ENCODE results near the gene CCDC13. TPM values are rescaled to one million over a fixed set of nuclear protein-coding genes. Genes with fewer than 3 reads are reported as not detected.
A peak's percentile ranks its signal among the peaks of the same experiment; 100 is the strongest.

CCDC13 gene
- total and polyA plus RNA-seq, 2 of the 13 experiments (the other 11 are each of a cell fraction or from before 2014, with no cell fraction given): 0.22 to 0.51 TPM

GRCh38 chr3:42803414-42804105 lies 30.5 kb upstream of the CCDC13 start (continued):
- TF ChIP-seq ZNF142 (CRISPR knock-in tag; IDR thresholded peaks at IDR 0.05) (peak; percentile 22; the same call in 1 of the 2 replicates), ZBTB7A (CRISPR knock-in tag; IDR thresholded peaks at IDR 0.05) (no peak), NFE2L1 (CRISPR knock-in tag; IDR thresholded peaks at IDR 0.05; ENCODE audit: borderline replicate concordance) (no peak), ZNF616 (CRISPR knock-in tag; IDR thresholded peaks at IDR 0.05; ENCODE audit: low read depth) (no peak), TFAP4 (IDR thresholded peaks at IDR 0.05; ENCODE audit: borderline replicate concordance, low read depth) (no peak), ZNF160 (CRISPR knock-in tag; IDR thresholded peaks at IDR 0.05) (no peak), HMGA1 (CRISPR knock-in tag; conservative IDR thresholded peaks at IDR 0.05) (no peak), PHF20 (CRISPR knock-in tag; IDR thresholded peaks at IDR 0.05) (no peak), ZNF263 (CRISPR knock-in tag; IDR thresholded peaks at IDR 0.05) (peak; percentile 8; the same call in 1 of the 2 replicates), RERE (CRISPR knock-in tag; IDR thresholded peaks at IDR 0.05; ENCODE audit: low read depth) (no peak), ZBTB10 (CRISPR knock-in tag; IDR thresholded peaks at IDR 0.05; ENCODE audit: borderline replicate concordance) (no peak; the same call in 1 of the 2 replicates), EEA1 (CRISPR knock-in tag; IDR thresholded peaks at IDR 0.05; ENCODE audit: borderline replicate concordance) (no peak), JUND (CRISPR knock-in tag; IDR thresholded peaks at IDR 0.05) (no peak)

Measured in HepG2 (cell line).